ENCODE data around the gene SGCA. TPM values are rescaled to one million over a fixed set of nuclear protein-coding genes. Genes with fewer than 3 reads are reported as not detected.
A peak's percentile ranks its signal among the peaks of the same experiment; 100 is the strongest.

The SGCA gene
- 100 to 1,000 TPM in 1 of 4 donors, 10 to 100 TPM in 3; 72.7 to 145 (median 82.8) TPM for total RNA-seq

GRCh38 chr17:50165867-50166517, at the start of gene SGCA:
Gene SGCA (plus strand): TSS chr17:50166005. CDS start chr17:50166041, 36 bp downstream.
- H3K36me3 ChIP-seq: peaks cover 0 to 18% (median 8%) of the 10 kb centered on the region in 4 donors
- DNase-seq (ENCODE audit: extremely low spot score): no peak
- peak within 1 kb of the TSS; percentile 87 to 96 (median 90) for H3K27ac ChIP-seq (replicated peaks in 1 of 4)
- peaks cover 32 to 78% (median 74%) of the 10 kb centered on the region in 4 donors for H3K4me1 ChIP-seq
- TF ChIP-seq EP300 (IDR thresholded peaks at IDR 0.05): no peak
- TF ChIP-seq POLR2A (IDR thresholded peaks at IDR 0.05; ENCODE audit: low read depth): peak; percentile 53
- peak; percentile 37 to 85 for TF ChIP-seq POLR2AphosphoS5 (IDR thresholded peaks at IDR 0.05)
- TF ChIP-seq CTCF (IDR thresholded peaks at IDR 0.05): peak in 1 of 3 experiments; percentile 31
- intact Hi-C loops (cut with DNase I): no loop called here
- 41% methylated on average over 15 of the region's 15 CpGs for WGBS
- no peaks in the 10 kb centered on the region for H3K27me3 ChIP-seq
- peak within 1 kb of the TSS; percentile 52 to 59 (median 55) for H3K4me3 ChIP-seq
- H3K9me3 ChIP-seq: no peaks in the 10 kb centered on the region

DNA sequence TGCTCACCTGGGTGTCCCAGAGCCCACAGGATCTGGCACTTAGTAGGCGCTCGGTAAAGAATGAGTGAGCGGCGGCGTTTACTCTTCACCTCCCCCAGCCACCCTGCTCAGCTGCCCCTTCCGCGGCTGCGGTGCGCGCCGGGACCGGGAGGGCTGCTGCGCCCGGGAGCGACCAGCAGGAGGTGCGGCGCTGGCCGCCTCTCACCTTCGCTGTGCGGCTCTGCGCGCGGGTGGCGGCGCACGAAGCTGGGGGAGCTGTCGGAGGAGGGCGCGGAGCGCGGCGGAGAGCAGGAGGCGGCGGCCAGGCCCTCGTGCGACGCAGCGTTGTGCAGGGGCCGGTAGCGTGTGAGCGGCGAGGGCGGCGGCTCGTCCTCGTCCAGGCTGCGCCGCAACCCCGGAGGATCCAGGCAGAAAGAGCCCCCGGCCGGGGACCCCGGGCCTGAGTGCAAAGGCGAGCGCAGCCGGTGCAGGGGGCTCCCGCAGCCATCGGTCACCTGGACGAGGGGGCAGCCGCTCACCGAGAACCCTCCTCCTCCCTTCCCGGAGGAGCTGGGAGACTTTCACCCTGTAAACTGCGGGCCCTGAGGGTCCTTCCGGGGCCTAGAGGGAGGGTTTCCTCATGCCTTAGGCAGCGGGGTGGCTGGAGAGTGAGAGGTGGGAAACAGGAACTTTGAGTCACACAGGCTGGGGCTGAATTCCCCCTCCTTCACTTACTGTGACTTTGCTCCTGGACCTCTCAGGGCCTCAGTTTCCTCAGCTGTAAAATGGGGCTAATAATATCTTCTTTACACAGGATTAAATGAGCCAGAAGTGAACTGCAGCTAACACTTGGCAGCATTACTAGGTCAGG, 48.4 kb upstream of the SGCA start:
- H3K27me3 ChIP-seq: peaks cover 0 to 5% (median 0%) of the 10 kb centered on the region in 4 donors
- H3K4me3 ChIP-seq: peak overlapping the region; percentile 40 to 44 (median 43)
- intact Hi-C loops (cut with DNase I): no loop called here
- WGBS: 5% methylated on average over 33 of the region's 64 CpGs
- H3K36me3 ChIP-seq: no peaks in the 10 kb centered on the region
- TF ChIP-seq EP300 (IDR thresholded peaks at IDR 0.05) (no peak), POLR2AphosphoS5 (IDR thresholded peaks at IDR 0.05) (peak; percentile 31 to 49), CTCF (IDR thresholded peaks at IDR 0.05) (peak; percentile 65 to 85 (median 78))
- no peaks in the 10 kb centered on the region for H3K9me3 ChIP-seq
- H3K4me1 ChIP-seq: peaks cover 16 to 46% (median 37%) of the 10 kb centered on the region in 4 donors
- H3K27ac ChIP-seq (replicated peaks in 1 of 4): peak overlapping the region in 3 of 4 donors; percentile 55 to 71 (median 69)
- no peak for DNase-seq (ENCODE audit: extremely low spot score)

GRCh38 chr17:50118076-50118827, 47.6 kb upstream of the SGCA start:
- intact Hi-C loops (cut with DNase I): no loop called here
- no peaks in the 10 kb centered on the region for H3K36me3 ChIP-seq
- H3K9me3 ChIP-seq: no peaks in the 10 kb centered on the region
- WGBS: 51% methylated on average over 18 of the region's 23 CpGs
- no peak overlapping the region for H3K4me3 ChIP-seq
- peaks cover 0 to 5% (median 0%) of the 10 kb centered on the region in 4 donors for H3K27me3 ChIP-seq
- peak overlapping the region in 2 of 4 donors; percentile 69 to 71 for H3K27ac ChIP-seq (replicated peaks in 1 of 4)
- no peak for DNase-seq (ENCODE audit: extremely low spot score)
- TF ChIP-seq POLR2A (IDR thresholded peaks at IDR 0.05; ENCODE audit: low read depth) (no peak), EP300 (IDR thresholded peaks at IDR 0.05) (no peak), CTCF (IDR thresholded peaks at IDR 0.05) (no peak), POLR2AphosphoS5 (IDR thresholded peaks at IDR 0.05) (peak in 1 of 2 donors; percentile 21)
- peaks cover 9 to 42% (median 31%) of the 10 kb centered on the region in 4 donors for H3K4me1 ChIP-seq

GRCh38 chr17:50118828-50119218, 47.0 kb upstream of the SGCA start:
- peaks cover 0 to 5% (median 0%) of the 10 kb centered on the region in 4 donors for H3K27me3 ChIP-seq
- intact Hi-C loops (cut with DNase I): no loop called here
- no peak overlapping the region for H3K27ac ChIP-seq (replicated peaks in 1 of 4)
- no peak overlapping the region for H3K4me3 ChIP-seq
- H3K9me3 ChIP-seq: no peaks in the 10 kb centered on the region
- WGBS: 89% methylated on average over 4 of the region's 4 CpGs
- DNase-seq (ENCODE audit: extremely low spot score): no peak
- H3K4me1 ChIP-seq: peaks cover 6 to 43% (median 32%) of the 10 kb centered on the region in 4 donors
- H3K36me3 ChIP-seq: no peaks in the 10 kb centered on the region
- TF ChIP-seq POLR2AphosphoS5 (IDR thresholded peaks at IDR 0.05): no peak
- no peak for TF ChIP-seq POLR2A (IDR thresholded peaks at IDR 0.05; ENCODE audit: low read depth)
- no peak for TF ChIP-seq EP300 (IDR thresholded peaks at IDR 0.05)
- no peak for TF ChIP-seq CTCF (IDR thresholded peaks at IDR 0.05)

Data from esophagus muscularis mucosa (tissue), 4 donors.